ENCODE data around the gene STUB1. TPM values are rescaled to one million over a fixed set of nuclear protein-coding genes. Genes with fewer than 3 reads are reported as not detected.

Gene STUB1
- total and polyA plus RNA-seq, 5 experiments from 2014 or later: 86.4 to 142 (median 133) TPM

DNA sequence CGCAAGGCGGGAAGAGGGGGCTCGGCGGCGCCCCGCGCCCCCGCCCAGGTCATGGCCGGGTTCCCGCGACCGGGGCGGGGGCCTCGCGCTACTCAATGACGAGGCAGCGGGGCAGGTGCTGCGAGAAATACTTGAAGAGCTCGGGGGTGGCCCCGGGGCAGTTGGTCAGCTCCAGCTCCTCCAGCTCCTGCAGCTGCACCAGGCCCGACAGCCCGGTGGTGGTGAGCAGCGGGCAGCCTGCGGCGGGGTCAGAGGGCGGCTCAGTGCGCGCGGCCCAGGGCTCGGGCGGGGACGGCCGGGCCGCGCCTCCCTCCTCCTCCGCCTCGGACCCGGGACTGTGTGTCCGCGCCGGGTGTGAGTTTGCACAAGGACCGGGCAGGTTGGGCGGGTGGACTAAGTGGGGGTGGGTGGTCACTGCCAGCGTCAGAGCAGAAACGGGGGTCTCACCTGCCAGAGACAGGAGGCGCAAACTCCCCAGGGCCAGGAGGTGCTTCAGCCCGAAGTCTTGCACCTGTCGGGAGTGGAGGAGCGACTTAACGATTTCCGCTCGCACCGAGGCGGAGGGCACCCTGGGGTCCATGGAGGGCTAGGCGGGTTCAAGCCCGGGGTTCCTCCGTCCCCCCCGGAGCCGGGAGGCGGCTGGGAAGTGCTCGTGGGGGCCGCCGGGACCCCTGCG lies 14.1 kb downstream of the STUB1 start:
- Mint-ChIP-seq H3K27ac (peak overlapping the region in 3 of 10 donors; percentile 29 to 78 (median 49)), H3K36me3 (no peaks in the 10 kb centered on the region), H3K4me1 (peaks cover 9 to 49% (median 28%) of the 10 kb centered on the region in 4 donors), H3K27me3 (peaks cover 0 to 2% (median 0%) of the 10 kb centered on the region in 5 donors), H3K4me3 (peak overlapping the region; percentile 72 to 87 (median 80)), H3K9me3 (no peaks in the 10 kb centered on the region)
- POLR2A ChIA-PET: interaction anchor here (1.1 to 5.2 kb wide), 12 partner anchors 9 to 94 kb away, joined by 3 to 56 read pairs (median 14); partner anchors contain the start of genes ANTKMT, CCDC78, CHTF18 and HAGHL
- DNase-seq (no peak), ATAC-seq (peak; percentile 22 to 25)

DNA sequence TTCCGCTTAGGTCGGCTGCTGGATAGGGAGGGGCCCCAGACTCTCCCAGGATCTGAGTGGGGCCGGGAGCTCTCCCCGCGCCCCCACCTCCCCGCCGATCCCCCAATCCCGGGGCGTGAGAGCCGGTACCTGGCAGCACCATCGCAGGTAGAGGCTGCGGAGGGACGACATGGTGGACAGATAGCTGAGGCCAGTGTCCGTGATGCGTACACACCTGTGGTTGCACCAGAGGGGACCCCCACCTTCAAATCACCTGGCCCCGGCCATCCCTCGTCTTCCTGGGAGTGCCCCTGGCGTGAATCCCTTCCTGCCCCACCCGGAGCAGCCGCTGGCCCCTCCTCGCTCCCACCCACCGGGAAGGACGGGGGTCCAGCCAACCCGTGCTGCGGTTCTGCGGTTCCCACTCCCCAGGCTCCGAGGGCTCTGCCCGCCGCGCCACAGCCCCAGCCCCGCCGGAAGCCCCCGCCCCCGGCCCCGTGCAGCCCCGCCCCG lies 14.7 kb downstream of the STUB1 start:
- no peaks in the 10 kb centered on the region for H3K36me3 Mint-ChIP-seq
- H3K4me3 Mint-ChIP-seq: peak overlapping the region in 8 of 10 donors; percentile 26 to 82 (median 43)
- H3K4me1 Mint-ChIP-seq: peaks cover 9 to 48% (median 27%) of the 10 kb centered on the region in 4 donors
- H3K27me3 Mint-ChIP-seq: peaks cover 0 to 2% (median 0%) of the 10 kb centered on the region in 5 donors
- ATAC-seq (peak; percentile 3 to 7), DNase-seq (no peak)
- peak overlapping the region in 1 of 10 donors; percentile 13 for H3K27ac Mint-ChIP-seq
- POLR2A ChIA-PET: interaction anchor here (0.5 to 5.2 kb wide), 22 partner anchors 9 to 1460 kb away, joined by 3 to 56 read pairs (median 6); partner anchors contain the start of genes ANTKMT, CCDC78, CHTF18 and CIAO3
- no peaks in the 10 kb centered on the region for H3K9me3 Mint-ChIP-seq

DNA sequence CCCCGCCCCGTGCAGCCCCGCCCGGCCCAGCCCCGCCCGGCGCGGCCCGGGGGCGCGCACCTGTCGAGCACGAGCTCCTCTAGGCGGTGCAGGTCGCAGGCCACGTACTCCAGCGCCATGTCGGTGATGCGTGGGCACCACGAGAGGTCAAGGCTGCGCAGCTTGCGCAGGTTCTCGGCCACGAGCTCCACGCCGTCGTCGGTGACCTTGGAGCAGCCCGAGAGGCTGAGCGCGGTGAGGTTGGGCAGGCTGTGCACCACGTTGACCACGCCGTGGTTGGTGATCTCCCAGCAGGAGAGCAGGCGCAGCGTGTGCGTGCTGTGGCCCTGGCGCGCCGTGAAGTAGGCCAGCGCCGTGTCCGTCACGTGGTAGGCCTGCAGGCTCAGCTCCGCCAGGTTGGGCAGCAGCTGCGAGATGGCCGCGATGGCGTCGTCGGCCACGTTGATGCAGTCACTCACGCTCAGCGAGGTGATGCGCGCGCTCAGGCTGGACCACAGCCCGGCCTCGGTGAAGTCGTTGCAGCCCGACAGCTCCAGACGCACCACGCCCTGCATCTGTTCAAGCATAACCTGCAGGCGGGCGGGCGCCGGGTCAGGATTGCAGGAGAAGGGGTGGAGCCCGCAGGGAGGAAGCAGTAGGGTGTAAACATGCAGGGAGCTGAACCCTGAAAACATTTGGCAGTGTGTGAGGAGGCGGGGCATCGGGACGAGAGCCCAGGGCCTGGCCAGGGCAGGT lies 15.3 kb downstream of the STUB1 start:
- POLR2A ChIA-PET: interaction anchor here (0.5 to 5.2 kb wide), 27 partner anchors 8 to 1460 kb away, joined by 3 to 56 read pairs (median 5); partner anchors contain the start of genes ANTKMT, CCDC78, CHTF18 and CIAO3
- peaks cover 9 to 46% (median 22%) of the 10 kb centered on the region in 4 donors for H3K4me1 Mint-ChIP-seq
- no peaks in the 10 kb centered on the region for H3K36me3 Mint-ChIP-seq
- H3K9me3 Mint-ChIP-seq: no peaks in the 10 kb centered on the region
- peak; percentile 67 to 71 for ATAC-seq
- DNase-seq: peak; percentile 43 to 83 (median 63)
- H3K4me3 Mint-ChIP-seq: peak overlapping the region; percentile 77 to 86 (median 82)
- H3K27ac Mint-ChIP-seq: peak overlapping the region in 7 of 10 donors; percentile 42 to 85 (median 77)
- peaks cover 0 to 2% (median 0%) of the 10 kb centered on the region in 5 donors for H3K27me3 Mint-ChIP-seq

DNA sequence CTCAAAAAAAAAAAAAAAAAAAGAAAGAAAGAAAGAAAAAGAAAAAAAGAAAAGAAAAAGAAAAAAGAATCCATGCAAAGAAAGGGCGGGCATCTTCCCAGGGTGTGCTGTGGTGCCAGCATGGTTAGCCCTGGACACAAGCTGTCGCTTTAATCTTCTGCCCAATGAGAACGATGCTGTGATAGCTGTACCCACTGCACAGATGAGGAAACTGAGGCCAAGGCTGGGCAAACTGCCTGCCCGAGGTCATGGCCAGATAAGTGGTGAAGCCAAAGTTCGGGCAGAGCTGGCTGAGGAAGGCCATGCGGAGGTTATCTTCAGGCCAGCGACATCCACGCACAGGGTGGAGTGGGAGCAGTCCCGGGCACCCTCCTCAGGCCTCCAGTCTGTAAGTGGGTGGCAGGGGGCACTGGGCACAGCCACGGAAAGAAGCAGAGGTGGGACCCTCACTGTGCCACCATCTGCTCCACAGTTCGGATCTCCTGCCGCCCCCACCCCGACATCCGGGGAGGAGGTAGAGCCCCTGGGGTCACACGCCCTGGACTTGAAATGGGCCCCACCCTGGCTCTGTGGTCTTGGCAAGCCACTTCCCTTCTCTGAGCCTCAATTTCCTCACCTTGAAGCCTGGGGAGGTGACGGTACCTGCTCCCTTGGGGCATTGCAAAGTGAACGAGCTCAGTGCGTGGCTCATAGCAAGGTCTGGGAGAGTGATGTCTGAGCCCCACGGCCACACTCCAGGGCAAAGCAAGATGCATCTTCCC lies 18.9 kb downstream of the STUB1 start:
- peak overlapping the region in 8 of 10 donors; percentile 6 to 69 (median 38) for H3K4me3 Mint-ChIP-seq
- no peaks in the 10 kb centered on the region for H3K36me3 Mint-ChIP-seq
- POLR2A ChIA-PET: interaction anchor here (0.7 to 1.7 kb wide), 6 partner anchors 9 to 89 kb away, joined by 3 to 5 read pairs (median 4); partner anchors contain the start of genes CCDC78, CHTF18, HAGHL and RPUSD1
- ATAC-seq: no peak
- H3K9me3 Mint-ChIP-seq: no peaks in the 10 kb centered on the region
- DNase-seq: no peak
- peaks cover 4 to 13% (median 7%) of the 10 kb centered on the region in 5 donors for H3K27me3 Mint-ChIP-seq
- peaks cover 7 to 38% (median 11%) of the 10 kb centered on the region in 4 donors for H3K4me1 Mint-ChIP-seq
- H3K27ac Mint-ChIP-seq: no peak overlapping the region

DNA sequence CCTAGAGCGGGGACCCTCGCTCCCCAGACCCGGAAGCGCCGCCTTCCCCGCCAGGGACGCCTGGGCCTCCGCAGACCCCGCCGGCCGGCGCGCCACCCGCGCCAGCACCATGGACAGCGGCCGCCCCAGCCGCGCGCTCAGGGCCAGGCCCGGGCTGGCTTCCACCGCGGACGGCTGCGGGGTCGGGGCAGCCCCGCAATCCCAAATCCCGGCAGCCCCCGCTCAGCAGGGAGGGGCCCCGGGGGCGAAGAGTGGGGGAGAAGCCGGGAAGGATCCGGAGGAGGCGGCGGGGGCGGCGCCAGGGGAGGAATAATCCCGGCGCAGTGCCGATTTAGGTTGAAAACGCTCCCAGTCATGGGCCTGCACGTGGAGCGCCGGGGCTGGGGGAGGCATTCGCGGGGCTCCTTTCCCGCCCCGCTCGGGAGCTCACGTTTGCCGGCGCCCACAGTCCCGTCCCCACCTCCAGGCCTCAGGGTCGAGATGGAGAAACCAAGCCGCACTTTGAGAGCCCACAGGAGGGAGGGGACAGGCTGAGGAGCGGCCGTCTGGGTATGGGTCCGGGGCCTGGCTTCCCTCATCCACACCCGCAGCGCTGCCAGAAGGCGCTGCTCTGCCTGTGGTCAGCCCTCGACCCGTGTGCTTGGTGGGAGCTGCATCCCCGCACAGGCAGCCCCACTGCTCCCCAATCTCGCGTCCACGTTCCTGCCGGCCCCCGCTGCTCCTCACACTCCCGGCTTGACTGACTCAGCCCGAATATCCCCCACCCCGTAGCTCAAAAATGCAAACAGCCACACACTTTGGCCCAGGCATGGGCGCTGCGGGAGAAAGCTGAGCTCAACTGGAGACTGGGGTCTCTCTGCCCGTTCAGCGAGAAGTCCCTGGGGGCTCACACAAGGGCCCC lies 20.7 kb downstream of the STUB1 start:
- H3K4me3 Mint-ChIP-seq: peak overlapping the region in 2 of 10 donors; percentile 14 to 19
- H3K27ac Mint-ChIP-seq: no peak overlapping the region
- H3K27me3 Mint-ChIP-seq: peaks cover 4 to 21% (median 7%) of the 10 kb centered on the region in 5 donors
- peak; percentile 70 to 85 for ATAC-seq
- peaks cover 2 to 29% (median 6%) of the 10 kb centered on the region in 4 donors for H3K4me1 Mint-ChIP-seq
- H3K36me3 Mint-ChIP-seq: no peaks in the 10 kb centered on the region
- H3K9me3 Mint-ChIP-seq: no peaks in the 10 kb centered on the region
- POLR2A ChIA-PET: interaction anchor here (1.2 to 1.5 kb wide), 2 partner anchors 15 to 20 kb away, joined by 4 to 5 read pairs; partner anchors contain the start of gene ANTKMT
- peak in 8 of 10 donors; percentile 33 to 79 (median 62) for DNase-seq

DNA sequence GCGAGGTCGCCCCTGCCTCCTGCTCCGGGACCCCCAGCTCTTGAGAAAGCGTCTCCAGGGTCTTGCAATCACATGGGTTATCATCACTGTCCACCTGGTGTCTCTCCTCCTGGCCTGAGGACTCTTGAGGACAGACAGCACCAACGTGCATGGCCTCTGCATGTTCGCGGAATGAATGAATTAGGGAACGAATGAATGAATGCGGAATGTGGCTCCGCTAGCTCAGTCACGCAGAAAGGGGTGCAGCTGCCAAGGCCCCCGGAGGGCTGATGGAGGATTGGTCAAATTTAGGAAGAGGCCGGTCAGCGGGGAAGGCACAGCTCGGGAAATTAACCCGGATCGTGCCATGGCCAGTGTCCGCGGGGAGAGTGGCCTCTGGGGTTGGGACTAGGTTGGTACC lies 22.1 kb downstream of the STUB1 start:
- peaks cover 4 to 33% (median 13%) of the 10 kb centered on the region in 5 donors for H3K27me3 Mint-ChIP-seq
- ATAC-seq: no peak

DNA sequence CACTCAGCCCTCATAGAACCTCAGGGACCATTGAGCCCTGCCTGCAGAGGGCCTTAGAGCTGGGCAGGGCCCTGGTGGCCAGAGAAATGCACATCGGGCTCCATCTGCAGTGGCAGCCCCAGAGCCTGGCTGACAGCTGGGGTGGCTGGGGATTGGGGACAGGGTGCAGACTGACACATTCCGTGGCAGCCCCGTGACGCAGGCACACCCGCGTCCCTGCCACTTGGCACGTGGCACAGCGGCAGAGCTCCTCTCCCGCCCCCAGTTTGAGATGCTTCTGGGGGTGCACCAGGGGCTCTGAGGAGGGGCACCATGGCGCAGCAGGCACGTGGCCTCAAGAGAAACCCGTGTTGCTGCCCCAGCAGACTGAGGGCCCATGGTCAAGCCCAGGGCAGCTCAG lies 23.2 kb downstream of the STUB1 start:
- H3K9me3 Mint-ChIP-seq: no peaks in the 10 kb centered on the region
- H3K4me1 Mint-ChIP-seq: peaks cover 0 to 29% (median 8%) of the 10 kb centered on the region in 4 donors
- H3K4me3 Mint-ChIP-seq: no peak overlapping the region
- ATAC-seq (no peak), DNase-seq (no peak)
- POLR2A ChIA-PET: interaction anchor here (0.6 to 2.0 kb wide), 4 partner anchors 8 to 25 kb away, joined by 3 to 19 read pairs (median 3); no protein-coding TSS in a partner anchor
- peaks cover 0 to 4% (median 0%) of the 10 kb centered on the region in 3 donors for H3K36me3 Mint-ChIP-seq
- no peak overlapping the region for H3K27ac Mint-ChIP-seq
- H3K27me3 Mint-ChIP-seq: peaks cover 9 to 41% (median 21%) of the 10 kb centered on the region in 5 donors

More for the DNA sequence above, 22.1 kb downstream of the STUB1 start:
- no peak for DNase-seq
- POLR2A ChIA-PET: interaction anchor here (1.3 to 1.6 kb wide), 3 partner anchors 12 to 19 kb away, joined by 3 to 5 read pairs (median 3); partner anchors contain the start of genes ANTKMT and WDR24
- Mint-ChIP-seq H3K36me3 (peaks cover 0 to 2% (median 0%) of the 10 kb centered on the region in 3 donors), H3K4me3 (no peak overlapping the region), H3K27ac (no peak overlapping the region), H3K4me1 (peaks cover 0 to 30% (median 6%) of the 10 kb centered on the region in 4 donors), H3K9me3 (no peaks in the 10 kb centered on the region)

DNA sequence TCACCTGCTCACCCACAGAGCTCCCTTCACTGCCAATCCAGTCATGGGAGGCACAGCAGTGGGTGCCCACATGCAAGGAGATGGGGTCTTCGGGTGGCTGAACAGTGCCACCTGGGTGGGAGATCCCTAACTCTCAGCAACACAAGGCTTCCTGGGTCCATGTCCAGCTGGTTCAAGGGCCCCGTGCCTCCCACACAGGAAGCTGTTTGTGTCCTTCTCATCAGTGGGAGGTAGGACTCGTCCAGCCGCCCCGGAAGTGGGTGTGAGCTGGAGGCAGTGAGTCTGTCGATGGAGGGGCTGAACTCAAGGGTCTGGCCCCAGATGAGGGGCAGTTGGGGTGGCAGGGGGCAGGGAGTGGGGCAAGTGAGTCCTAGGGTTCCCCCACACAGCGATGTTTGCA lies 23.8 kb downstream of the STUB1 start:
- Mint-ChIP-seq H3K9me3 (no peaks in the 10 kb centered on the region), H3K27ac (no peak overlapping the region), H3K4me1 (peaks cover 0 to 27% (median 8%) of the 10 kb centered on the region in 4 donors), H3K27me3 (peaks cover 10 to 48% (median 23%) of the 10 kb centered on the region in 5 donors), H3K4me3 (no peak overlapping the region), H3K36me3 (peaks cover 0 to 4% (median 0%) of the 10 kb centered on the region in 3 donors)
- DNase-seq (no peak), ATAC-seq (no peak)
- POLR2A ChIA-PET: interaction anchor here (0.5 to 2.0 kb wide), 4 partner anchors 9 to 277 kb away, joined by 3 to 19 read pairs (median 3); partner anchors contain the start of gene SOX8

DNA sequence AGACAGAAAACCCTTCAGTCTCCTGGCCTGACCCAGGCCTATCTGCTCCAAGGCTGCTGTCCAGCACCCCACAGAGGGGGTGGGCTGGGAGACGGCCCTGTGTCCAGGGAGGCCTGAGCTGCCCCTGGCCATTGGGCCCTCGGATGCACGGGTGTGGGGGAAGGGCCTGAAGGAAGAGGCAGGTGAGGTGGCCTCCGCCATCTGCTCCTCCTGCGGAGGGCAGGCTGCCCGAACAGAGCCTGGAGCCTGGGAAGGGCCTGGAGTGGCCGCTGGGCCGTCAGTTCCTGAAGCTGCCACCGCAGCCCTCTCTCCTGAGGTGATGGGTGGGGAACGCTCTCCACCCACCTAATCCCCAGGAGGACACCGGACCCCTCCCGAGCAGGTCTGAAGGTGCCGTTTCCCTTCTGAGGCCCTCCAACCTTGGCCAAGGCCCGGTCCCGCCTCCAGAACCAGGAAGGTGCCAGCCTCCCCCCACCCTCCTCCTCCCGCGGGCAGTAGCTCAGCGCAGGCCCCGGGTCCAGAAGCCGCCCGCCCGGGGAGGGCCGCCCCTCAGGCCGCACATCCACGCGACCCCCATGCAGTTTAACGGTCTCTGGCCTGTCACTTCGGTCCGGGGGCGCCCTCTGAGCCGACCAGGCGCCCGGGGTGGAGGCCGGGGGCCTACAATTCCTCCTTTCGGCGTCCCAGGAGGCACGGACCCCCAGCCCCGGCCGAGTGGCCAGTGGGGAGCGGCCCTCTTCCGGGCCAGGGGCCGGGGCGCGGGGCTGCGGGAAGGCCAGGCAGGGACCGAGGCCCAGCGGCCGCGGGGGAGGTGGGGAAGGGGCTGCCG lies 24.6 kb downstream of the STUB1 start:
- DNase-seq: no peak
- POLR2A ChIA-PET: interaction anchor here (0.5 to 2.0 kb wide), 3 partner anchors 8 to 23 kb away, joined by 3 to 19 read pairs (median 3); no protein-coding TSS in a partner anchor
- H3K4me1 Mint-ChIP-seq: peaks cover 0 to 19% (median 7%) of the 10 kb centered on the region in 4 donors
- no peak for ATAC-seq
- H3K36me3 Mint-ChIP-seq: peaks cover 0 to 4% (median 0%) of the 10 kb centered on the region in 3 donors
- H3K27me3 Mint-ChIP-seq: peaks cover 10 to 55% (median 23%) of the 10 kb centered on the region in 5 donors
- H3K4me3 Mint-ChIP-seq: peak overlapping the region in 4 of 10 donors; percentile 32 to 54 (median 39)
- H3K27ac Mint-ChIP-seq: no peak overlapping the region
- no peaks in the 10 kb centered on the region for H3K9me3 Mint-ChIP-seq
